Spinal cord (tissue), 10 donors: ENCODE results near the gene SOX4. TPM values are rescaled to one million over a fixed set of nuclear protein-coding genes. Genes with fewer than 3 reads are reported as not detected.

ENCODE experiments used
- DNase-seq, 6 donors: peaks; one replicate each; pipeline versions ENCODE4 v3.0.0 to v3.0.0-alpha.2; 2013 to 2015; ENCODE audit warnings: low spot score in 6 of 6, low read depth in 4 of 6
- H3K27ac ChIP-seq: one replicate; pipeline ENCODE4 v1.5.1; 2013; ENCODE audit warnings: low read depth, low read length, control low read depth
- H3K27me3 ChIP-seq: one replicate; pipeline ENCODE4 v1.6.1; 2013; ENCODE audit warnings: low read length; ENCODE audit not compliant: control insufficient read depth, insufficient read depth
- H3K36me3 ChIP-seq: one replicate; pipeline ENCODE4 v1.6.1; 2013; ENCODE audit warnings: low read length; ENCODE audit not compliant: control insufficient read depth, insufficient read depth
- H3K4me1 ChIP-seq: one replicate; pipeline ENCODE4 v1.6.1; 2013; ENCODE audit warnings: low read length; ENCODE audit not compliant: control insufficient read depth, insufficient read depth
- H3K4me3 ChIP-seq: one replicate; pipeline ENCODE4 v1.5.1; 2013; ENCODE audit warnings: low read depth, low read length, control low read depth
- H3K9me3 ChIP-seq: one replicate; pipeline ENCODE4 v1.6.1; 2013; ENCODE audit warnings: low read length; ENCODE audit not compliant: control insufficient read depth, insufficient read depth
- WGBS: methylation state at CpG from one replicate; pipeline ENCODE4 v1.1.5; 2013; ENCODE audit warnings: missing lambda C conversion rate; ENCODE audit not compliant: insufficient coverage; 5-methylcytosine and 5-hydroxymethylcytosine counted together
- polyA plus RNA-seq, 2 donors: library from polyadenylated mRNA; unstranded; fragments of 120-200 nt; gene quantifications; one replicate each; pipeline ENCODE4 v1.2.1, GENCODE V29; 2013; ENCODE audit not compliant: insufficient read length in 2 of 2
- total RNA-seq, 2 donors: library from RNA; depleted of rRNA in 1 of 2; stranded (reverse); fragments of 120-200 nt in 1 of 2; fragments of >200 nt in 1 of 2; gene quantifications; one replicate each; pipeline versions ENCODE4 v1.2.3 to v1.2.4, GENCODE V29; 2013 to 2014
- donor health status: healthy.

SOX4 gene
- total and polyA plus RNA-seq, 4 donors, result 41.8 to 91.2 (median 61.5) TPM

DNA sequence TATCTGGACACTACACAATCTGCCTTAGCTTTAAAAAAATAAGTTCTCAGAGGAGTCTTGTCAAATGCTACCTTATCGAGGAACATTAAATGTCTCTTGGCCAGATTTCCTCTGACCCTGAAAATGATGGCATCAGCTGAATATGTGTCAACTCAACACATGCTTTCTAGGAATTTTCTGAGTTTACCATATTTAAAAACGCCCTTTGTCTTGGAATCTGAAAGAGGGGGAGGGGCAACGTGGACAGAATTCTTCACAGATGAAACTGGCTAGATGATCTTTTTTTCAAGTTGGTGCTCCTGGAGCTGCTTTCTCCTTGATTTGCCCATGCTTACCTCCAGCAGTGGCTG is 5.1 kb downstream of the SOX4 start:
- H3K27me3 ChIP-seq, result no peaks in the 10 kb centered on the region
- 0% methylated on average over 1 of the region's 3 CpGs for WGBS
- peak in 2 of 6 donors; percentile 60 to 77 for DNase-seq
- no peak overlapping the region for H3K27ac ChIP-seq
- H3K36me3 ChIP-seq, result peaks cover 17% of the 10 kb centered on the region
- no peaks in the 10 kb centered on the region for H3K4me1 ChIP-seq
- peak overlapping the region; percentile 86 for H3K4me3 ChIP-seq
- H3K9me3 ChIP-seq, result no peaks in the 10 kb centered on the region

DNA sequence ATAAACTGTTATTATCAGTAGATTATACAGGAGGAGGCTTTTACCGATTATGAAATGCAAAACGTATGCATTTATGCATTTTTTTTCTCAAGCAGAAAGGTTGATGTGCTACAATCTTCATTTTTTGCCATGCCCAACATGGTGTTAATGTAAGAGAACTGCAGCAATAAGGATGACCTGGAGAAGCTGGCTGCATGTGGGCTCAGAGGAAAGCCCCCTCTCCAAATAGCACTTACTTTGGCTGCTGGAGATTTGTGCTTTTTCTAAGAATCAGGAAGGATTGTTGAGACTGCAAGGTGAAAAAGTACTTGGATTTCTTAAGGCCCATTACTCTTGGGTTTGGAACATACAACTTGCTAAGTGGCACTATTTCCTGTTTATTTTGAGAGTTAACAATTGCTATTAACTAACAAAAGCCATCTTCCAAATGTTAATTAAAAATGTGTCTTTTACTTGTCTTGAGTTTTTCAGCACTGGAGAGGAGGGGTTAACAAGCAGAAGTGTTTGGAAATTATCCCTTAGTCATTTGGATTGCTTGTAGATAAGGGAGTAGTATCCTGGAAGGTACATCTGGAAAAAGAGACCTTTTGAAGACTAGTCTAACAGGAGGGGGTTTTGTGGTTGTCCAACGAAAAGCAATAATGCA is 5.6 kb downstream of the SOX4 start:
- peaks cover 17% of the 10 kb centered on the region for H3K36me3 ChIP-seq
- H3K4me1 ChIP-seq, result no peaks in the 10 kb centered on the region
- H3K27me3 ChIP-seq, result no peaks in the 10 kb centered on the region
- no peaks in the 10 kb centered on the region for H3K9me3 ChIP-seq
- no peak overlapping the region for H3K27ac ChIP-seq
- peak in 1 of 6 donors; percentile 31 for DNase-seq
- 0% methylated on average over 1 of the region's 3 CpGs for WGBS
- peak overlapping the region; percentile 86 for H3K4me3 ChIP-seq

- Histone ChIP-seq H3K4me1 (no peaks in the 10 kb centered on the region), H3K27ac (no peak overlapping the region), H3K27me3 (no peaks in the 10 kb centered on the region), H3K36me3 (peaks cover 7% of the 10 kb centered on the region), H3K4me3 (no peak overlapping the region), H3K9me3 (no peaks in the 10 kb centered on the region)
- WGBS, result 76% methylated on average over 8 of the region's 9 CpGs
- peak in 2 of 6 donors; percentile 34 to 44 for DNase-seq
Measured at GRCh38 chr6:21601339-21601923, 7.9 kb downstream of the SOX4 start.

GRCh38 chr6:21601932-21602390 is 8.4 kb downstream of the SOX4 start:
- no peak for DNase-seq
- H3K27me3 ChIP-seq, result no peaks in the 10 kb centered on the region
- no peak overlapping the region for H3K4me3 ChIP-seq
- H3K36me3 ChIP-seq, result peaks cover 5% of the 10 kb centered on the region
- no peaks in the 10 kb centered on the region for H3K9me3 ChIP-seq
- no peaks in the 10 kb centered on the region for H3K4me1 ChIP-seq
- no peak overlapping the region for H3K27ac ChIP-seq
- WGBS, result 97% methylated on average over 21 of the region's 23 CpGs

GRCh38 chr6:21603082-21603952 is 9.8 kb downstream of the SOX4 start:
- peak in 2 of 6 donors; percentile 5 to 51 for DNase-seq
- WGBS, result no CpG with 5 or more reads among the region's 5 CpGs
- Histone ChIP-seq H3K4me1 (no peaks in the 10 kb centered on the region), H3K36me3 (peaks cover 5% of the 10 kb centered on the region), H3K4me3 (no peak overlapping the region), H3K27ac (no peak overlapping the region), H3K27me3 (no peaks in the 10 kb centered on the region), H3K9me3 (no peaks in the 10 kb centered on the region)

DNA sequence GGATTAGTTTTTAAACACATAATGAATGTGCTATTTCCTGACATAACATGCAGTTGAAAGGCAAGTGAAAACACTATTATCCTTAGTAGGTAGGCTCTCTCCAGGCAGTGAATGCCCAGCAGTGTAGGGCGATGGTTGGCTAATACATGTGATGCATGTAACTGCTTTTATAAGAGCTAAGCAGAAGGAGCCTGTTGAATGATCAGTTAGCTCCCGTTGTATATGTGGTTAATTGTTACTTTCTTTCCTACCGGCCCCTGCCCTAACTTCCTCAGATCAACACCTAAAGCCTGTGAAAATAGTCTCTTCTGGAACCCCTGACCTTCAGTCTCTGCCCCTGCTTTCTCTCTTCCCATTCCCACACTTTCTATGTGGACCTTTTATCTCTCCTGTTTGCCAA is 10.5 kb downstream of the SOX4 start:
- Histone ChIP-seq H3K36me3 (peaks cover 5% of the 10 kb centered on the region), H3K27ac (no peak overlapping the region), H3K27me3 (no peaks in the 10 kb centered on the region), H3K4me3 (no peak overlapping the region), H3K4me1 (no peaks in the 10 kb centered on the region), H3K9me3 (no peaks in the 10 kb centered on the region)
- 40% methylated on average over 1 of the region's 3 CpGs for WGBS
- no peak for DNase-seq

DNA sequence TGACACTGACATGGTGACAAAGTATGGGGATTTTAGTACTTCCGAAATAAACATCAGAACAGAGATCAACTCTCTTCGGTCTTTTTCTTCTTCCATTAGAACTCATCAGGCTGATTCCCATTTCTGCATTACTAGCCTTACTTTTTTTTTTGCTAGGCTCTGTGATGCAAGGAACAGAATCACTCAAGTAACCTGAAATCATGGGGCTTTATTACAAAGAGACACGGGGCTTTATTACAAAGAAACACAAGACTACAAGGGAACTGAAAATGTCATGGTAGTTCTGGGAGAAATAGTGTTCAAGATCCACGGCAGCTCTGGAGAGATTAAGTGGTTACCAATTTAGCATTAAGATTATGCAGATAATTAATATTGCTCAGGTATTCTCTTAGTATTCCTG is 11.6 kb downstream of the SOX4 start:
- no peak overlapping the region for H3K4me3 ChIP-seq
- no peaks in the 10 kb centered on the region for H3K4me1 ChIP-seq
- H3K9me3 ChIP-seq, result no peaks in the 10 kb centered on the region
- H3K27ac ChIP-seq, result no peak overlapping the region
- WGBS, result 88% methylated on average over 1 of the region's 4 CpGs
- peak in 1 of 6 donors; percentile 44 for DNase-seq
- peaks cover 5% of the 10 kb centered on the region for H3K36me3 ChIP-seq
- no peaks in the 10 kb centered on the region for H3K27me3 ChIP-seq

GRCh38 chr6:21608601-21609000 is 15.1 kb downstream of the SOX4 start:
- Histone ChIP-seq H3K4me1 (no peaks in the 10 kb centered on the region), H3K27ac (no peak overlapping the region), H3K4me3 (no peak overlapping the region), H3K36me3 (no peaks in the 10 kb centered on the region), H3K9me3 (no peaks in the 10 kb centered on the region), H3K27me3 (no peaks in the 10 kb centered on the region)
- DNase-seq, result no peak
- WGBS, result 90% methylated on average over 2 of the region's 10 CpGs

DNA sequence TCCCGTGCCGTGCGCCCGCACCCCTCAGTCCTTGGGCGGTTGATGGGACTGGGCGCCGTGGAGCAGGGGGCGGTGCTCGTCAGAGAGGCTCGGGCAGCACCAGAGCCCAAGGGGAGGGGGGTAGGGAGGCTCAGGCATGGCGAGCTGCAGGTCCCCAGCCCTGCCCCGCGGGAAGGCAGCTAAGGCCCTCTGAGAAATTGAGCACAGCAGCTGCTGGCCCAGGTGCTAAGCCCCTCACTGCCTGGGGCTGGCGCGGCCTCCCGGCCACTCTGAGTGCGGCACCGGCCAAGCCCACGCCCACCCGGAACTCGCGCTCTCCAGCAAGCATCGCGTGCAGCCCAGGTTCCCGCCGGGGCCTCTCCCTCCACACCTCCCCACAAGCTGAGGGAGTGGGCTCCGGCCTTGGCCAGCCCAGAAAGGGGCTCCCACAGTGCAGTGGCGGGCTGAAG is 16.4 kb downstream of the SOX4 start:
- 99% methylated on average over 27 of the region's 28 CpGs for WGBS
- H3K27me3 ChIP-seq, result no peaks in the 10 kb centered on the region
- H3K27ac ChIP-seq, result no peak overlapping the region
- DNase-seq, result no peak
- no peaks in the 10 kb centered on the region for H3K4me1 ChIP-seq
- H3K36me3 ChIP-seq, result no peaks in the 10 kb centered on the region
- H3K4me3 ChIP-seq, result no peak overlapping the region
- no peaks in the 10 kb centered on the region for H3K9me3 ChIP-seq
